MM.1S (cell line): Measurements from ENCODE around the gene ITPR1.

ENCODE experiments used
- DNase-seq: peaks from one replicate; pipeline ENCODE4 v3.0.0-alpha.2; 2015
- H2AFZ ChIP-seq: fragments of 300-600 bp; sonication (generic); 2 replicates; pipeline ENCODE4 v1.6.0; 2016; ENCODE audit warnings: antibody characterized with exemption, low read length
- H3F3A ChIP-seq: fragments of 300-600 bp; sonication (generic); 2 replicates; pipeline ENCODE4 v1.6.1; 2016; ENCODE audit warnings: mild to moderate bottlenecking, antibody characterized with exemption, low read length, moderate library complexity, mixed read lengths; ENCODE audit not compliant: insufficient read depth
- H3K27ac ChIP-seq: fragments of 300-600 bp; sonication (generic); 2 replicates; pipeline ENCODE4 v1.5.1; 2016; ENCODE audit warnings: mild to moderate bottlenecking, low read length
- H3K27me3 ChIP-seq: fragments of 300-600 bp; sonication (generic); replicated peaks from 2 replicates; pipeline ENCODE4 v1.6.0; 2016; ENCODE audit warnings: low read length; ENCODE audit not compliant: insufficient read depth
- H3K36me3 ChIP-seq: fragments of 300-600 bp; sonication (generic); replicated peaks from 2 replicates; pipeline ENCODE4 v1.6.1; 2016; ENCODE audit warnings: mild to moderate bottlenecking, low read length, mixed read lengths; ENCODE audit not compliant: insufficient read depth
- H3K4me1 ChIP-seq: fragments of 300-600 bp; sonication (generic); 2 replicates; pipeline ENCODE4 v1.6.1; 2016; ENCODE audit warnings: low read length, mixed read lengths
- H3K4me2 ChIP-seq: fragments of 300-600 bp; sonication (generic); 2 replicates; pipeline ENCODE4 v1.6.0; 2016; ENCODE audit warnings: low read depth, low read length
- H3K4me3 ChIP-seq: fragments of 300-600 bp; sonication (generic); 2 replicates; pipeline ENCODE4 v1.5.1; 2016; ENCODE audit warnings: low read length, mixed read lengths
- H3K79me2 ChIP-seq: fragments of 300-600 bp; sonication (generic); 2 replicates; pipeline ENCODE4 v1.6.1; 2016; ENCODE audit warnings: mixed run types, low read length, mixed read lengths
- H3K9ac ChIP-seq: fragments of 300-600 bp; sonication (generic); 2 replicates; pipeline ENCODE4 v1.6.1; 2016; ENCODE audit warnings: low read length, mixed read lengths
- H3K9me2 ChIP-seq: fragments of 300-600 bp; sonication (generic); replicated peaks from 2 replicates; pipeline ENCODE4 v1.6.1; 2016; ENCODE audit warnings: mild to moderate bottlenecking, low read length, mixed read lengths; ENCODE audit not compliant: insufficient read depth
- H3K9me3 ChIP-seq: fragments of 300-600 bp; sonication (generic); replicated peaks from 2 replicates; pipeline ENCODE4 v1.6.1; 2016; ENCODE audit warnings: mild to moderate bottlenecking, low read length, mixed read lengths; ENCODE audit not compliant: insufficient read depth
- H4K20me1 ChIP-seq: fragments of 300-600 bp; sonication (generic); 2 replicates; pipeline ENCODE4 v1.6.1; 2016; ENCODE audit warnings: mild to moderate bottlenecking, low read length, moderate library complexity, mixed read lengths; ENCODE audit not compliant: insufficient read depth
- EZH2 ChIP-seq: fragments of 300-600 bp; sonication (generic); optimal IDR thresholded peaks from 2 replicates; pipeline ENCODE3; 2017; ENCODE audit warnings: low read depth, mild to moderate bottlenecking, antibody characterized with exemption, low read length, mixed read lengths
- EZH2phosphoT487 ChIP-seq: fragments of 300-600 bp; sonication (generic); IDR thresholded peaks from 2 replicates; pipeline ENCODE4 v1.6.1; 2018; ENCODE audit warnings: antibody characterized with exemption, low read length
- TF ChIP-seq, protein P1 (sequence below): fragments of 300-600 bp; sonication (generic); IDR thresholded peaks from 2 replicates; pipeline ENCODE4 v1.5.1; 2016; ENCODE audit warnings: antibody characterized with exemption, low read length, mixed read lengths

Gene ITPR1

DNA sequence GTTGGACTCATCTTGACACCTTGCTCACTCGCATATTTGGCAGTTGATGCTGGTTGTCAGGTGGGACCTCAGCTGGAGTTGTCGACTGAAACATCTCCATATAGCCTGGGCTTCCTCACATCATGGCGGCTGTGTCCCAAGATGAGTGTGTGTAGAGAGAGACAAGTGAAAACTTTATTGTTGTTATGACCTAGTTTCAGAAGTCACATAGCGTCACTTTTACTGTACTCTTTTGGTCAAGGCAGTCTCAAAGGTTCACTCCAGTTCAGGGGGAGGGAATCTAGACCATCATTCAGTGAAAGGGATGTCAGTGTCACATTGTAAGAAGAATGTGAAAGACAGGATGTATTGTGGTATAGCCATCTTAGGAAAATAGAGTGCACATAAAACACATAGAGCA, 214.2 kb downstream of the ITPR1 start:
- Histone ChIP-seq H3K9ac (no peak overlapping the region), H3K79me2 (no peaks in the 10 kb centered on the region), H3K9me3 (no peaks in the 10 kb centered on the region), H4K20me1 (no peaks in the 10 kb centered on the region), H2AFZ (no peak overlapping the region), H3K4me3 (no peak overlapping the region), H3K27ac (no peak overlapping the region), H3K36me3 (no peaks in the 10 kb centered on the region), H3K9me2 (no peaks in the 10 kb centered on the region), H3F3A (no peaks in the 10 kb centered on the region), H3K27me3 (no peaks in the 10 kb centered on the region), H3K4me1 (no peaks in the 10 kb centered on the region), H3K4me2 (no peak overlapping the region)
- TF ChIP-seq EZH2 (no peak), EZH2phosphoT487 (no peak)
- TF ChIP-seq, protein P1, sequence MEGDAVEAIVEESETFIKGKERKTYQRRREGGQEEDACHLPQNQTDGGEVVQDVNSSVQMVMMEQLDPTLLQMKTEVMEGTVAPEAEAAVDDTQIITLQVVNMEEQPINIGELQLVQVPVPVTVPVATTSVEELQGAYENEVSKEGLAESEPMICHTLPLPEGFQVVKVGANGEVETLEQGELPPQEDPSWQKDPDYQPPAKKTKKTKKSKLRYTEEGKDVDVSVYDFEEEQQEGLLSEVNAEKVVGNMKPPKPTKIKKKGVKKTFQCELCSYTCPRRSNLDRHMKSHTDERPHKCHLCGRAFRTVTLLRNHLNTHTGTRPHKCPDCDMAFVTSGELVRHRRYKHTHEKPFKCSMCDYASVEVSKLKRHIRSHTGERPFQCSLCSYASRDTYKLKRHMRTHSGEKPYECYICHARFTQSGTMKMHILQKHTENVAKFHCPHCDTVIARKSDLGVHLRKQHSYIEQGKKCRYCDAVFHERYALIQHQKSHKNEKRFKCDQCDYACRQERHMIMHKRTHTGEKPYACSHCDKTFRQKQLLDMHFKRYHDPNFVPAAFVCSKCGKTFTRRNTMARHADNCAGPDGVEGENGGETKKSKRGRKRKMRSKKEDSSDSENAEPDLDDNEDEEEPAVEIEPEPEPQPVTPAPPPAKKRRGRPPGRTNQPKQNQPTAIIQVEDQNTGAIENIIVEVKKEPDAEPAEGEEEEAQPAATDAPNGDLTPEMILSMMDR, result no peak
- no peak for DNase-seq

DNA sequence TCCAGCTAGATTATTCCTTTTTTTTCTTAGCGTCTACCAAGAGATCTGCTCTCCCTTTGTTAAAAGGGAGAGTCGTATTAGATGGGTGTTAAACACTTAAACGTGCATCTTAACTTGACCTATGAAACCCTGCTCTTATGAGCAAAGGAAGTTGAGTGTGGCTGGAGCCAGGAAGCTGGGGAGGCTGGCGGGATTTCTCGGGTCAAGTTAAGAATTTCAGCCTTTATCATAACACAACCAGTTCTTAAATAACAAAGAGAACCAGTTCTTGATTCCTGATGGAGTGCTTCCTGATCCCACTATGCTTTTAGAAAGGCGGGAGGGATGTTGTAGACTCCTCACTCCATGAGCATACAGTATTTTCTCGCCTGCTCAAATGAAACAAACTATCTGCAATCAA, 215.1 kb downstream of the ITPR1 start:
- Histone ChIP-seq H3K9ac (no peak overlapping the region), H3K4me1 (no peaks in the 10 kb centered on the region), H3K9me2 (no peaks in the 10 kb centered on the region), H2AFZ (no peak overlapping the region), H3K27ac (no peak overlapping the region), H4K20me1 (no peaks in the 10 kb centered on the region), H3K79me2 (no peaks in the 10 kb centered on the region), H3K27me3 (no peaks in the 10 kb centered on the region), H3F3A (no peaks in the 10 kb centered on the region), H3K4me3 (no peak overlapping the region), H3K4me2 (no peak overlapping the region), H3K9me3 (no peaks in the 10 kb centered on the region), H3K36me3 (no peaks in the 10 kb centered on the region)
- no peak for TF ChIP-seq EZH2phosphoT487
- TF ChIP-seq, protein P1, result no peak
- TF ChIP-seq EZH2, result no peak
- DNase-seq, result no peak

DNA sequence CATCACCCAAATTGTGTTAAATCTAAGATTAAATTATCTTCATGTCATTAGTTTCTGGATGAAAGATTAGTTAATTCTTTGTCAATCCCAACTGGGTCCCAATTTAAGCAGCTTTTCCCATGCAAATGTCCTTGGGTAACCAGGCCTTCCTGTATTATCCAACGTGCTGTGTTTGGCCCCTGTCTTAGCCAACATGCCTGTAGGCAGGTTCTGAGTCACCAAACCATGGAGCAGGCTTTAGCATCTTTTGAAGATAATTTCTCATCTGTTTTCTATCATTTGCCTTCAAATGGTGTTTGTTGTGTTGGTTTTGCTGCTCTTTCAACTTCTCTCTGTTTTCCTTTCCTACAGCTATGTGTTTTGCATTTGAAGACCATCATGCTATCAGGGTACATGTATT, 216.2 kb downstream of the ITPR1 start:
- TF ChIP-seq EZH2phosphoT487, result no peak
- TF ChIP-seq EZH2, result no peak
- TF ChIP-seq, protein P1, result no peak
- Histone ChIP-seq H3K9me3 (no peaks in the 10 kb centered on the region), H3K4me2 (no peak overlapping the region), H3K4me3 (no peak overlapping the region), H3K79me2 (no peaks in the 10 kb centered on the region), H3K9me2 (no peaks in the 10 kb centered on the region), H2AFZ (no peak overlapping the region), H3F3A (no peaks in the 10 kb centered on the region), H3K4me1 (no peaks in the 10 kb centered on the region), H3K36me3 (no peaks in the 10 kb centered on the region), H3K9ac (no peak overlapping the region), H4K20me1 (no peaks in the 10 kb centered on the region), H3K27me3 (no peaks in the 10 kb centered on the region), H3K27ac (no peak overlapping the region)
- no peak for DNase-seq
